GM12872 (cell line): ENCODE measurements around the gene TDP1.

Experiments used
- TF ChIP-seq, protein P1 (sequence below): IDR thresholded peaks from 3 replicates; pipeline ENCODE4 v1.5.1; 2011; ENCODE audit warnings: low read depth, mild to moderate bottlenecking, low read length, moderate library complexity; ENCODE audit not compliant: insufficient read depth

TDP1 gene

GRCh38 chr14:90056826-90057225, 101.1 kb downstream of the TDP1 start:
- TF ChIP-seq, protein P1, sequence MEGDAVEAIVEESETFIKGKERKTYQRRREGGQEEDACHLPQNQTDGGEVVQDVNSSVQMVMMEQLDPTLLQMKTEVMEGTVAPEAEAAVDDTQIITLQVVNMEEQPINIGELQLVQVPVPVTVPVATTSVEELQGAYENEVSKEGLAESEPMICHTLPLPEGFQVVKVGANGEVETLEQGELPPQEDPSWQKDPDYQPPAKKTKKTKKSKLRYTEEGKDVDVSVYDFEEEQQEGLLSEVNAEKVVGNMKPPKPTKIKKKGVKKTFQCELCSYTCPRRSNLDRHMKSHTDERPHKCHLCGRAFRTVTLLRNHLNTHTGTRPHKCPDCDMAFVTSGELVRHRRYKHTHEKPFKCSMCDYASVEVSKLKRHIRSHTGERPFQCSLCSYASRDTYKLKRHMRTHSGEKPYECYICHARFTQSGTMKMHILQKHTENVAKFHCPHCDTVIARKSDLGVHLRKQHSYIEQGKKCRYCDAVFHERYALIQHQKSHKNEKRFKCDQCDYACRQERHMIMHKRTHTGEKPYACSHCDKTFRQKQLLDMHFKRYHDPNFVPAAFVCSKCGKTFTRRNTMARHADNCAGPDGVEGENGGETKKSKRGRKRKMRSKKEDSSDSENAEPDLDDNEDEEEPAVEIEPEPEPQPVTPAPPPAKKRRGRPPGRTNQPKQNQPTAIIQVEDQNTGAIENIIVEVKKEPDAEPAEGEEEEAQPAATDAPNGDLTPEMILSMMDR: no peak

DNA sequence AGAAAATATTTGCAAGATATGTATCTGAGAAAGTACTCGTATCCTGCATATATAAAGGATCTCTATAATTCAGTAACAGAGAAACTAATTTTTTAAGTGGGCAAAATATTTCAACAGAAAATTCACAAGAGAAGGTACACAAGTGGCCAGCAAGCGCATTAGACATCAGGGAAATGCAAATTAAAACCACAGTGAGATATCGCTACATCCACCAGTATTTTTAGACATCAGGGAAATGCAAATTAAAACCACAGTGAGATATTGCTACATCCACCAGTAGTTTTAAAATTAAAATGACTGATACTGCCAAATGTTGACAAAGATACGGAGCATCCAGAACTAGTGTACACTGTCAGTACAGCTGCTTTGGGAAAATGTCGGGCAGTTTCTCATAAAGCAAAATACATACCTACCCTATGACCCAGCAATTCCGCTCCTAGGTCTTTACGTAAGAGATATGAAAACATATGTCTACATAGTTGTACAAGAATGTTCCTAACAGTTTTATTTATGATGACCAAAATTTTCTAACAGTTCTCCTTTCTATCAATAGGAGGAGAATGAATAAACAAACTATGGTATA, 103.2 kb downstream of the TDP1 start:
- TF ChIP-seq, protein P1: no peak

DNA sequence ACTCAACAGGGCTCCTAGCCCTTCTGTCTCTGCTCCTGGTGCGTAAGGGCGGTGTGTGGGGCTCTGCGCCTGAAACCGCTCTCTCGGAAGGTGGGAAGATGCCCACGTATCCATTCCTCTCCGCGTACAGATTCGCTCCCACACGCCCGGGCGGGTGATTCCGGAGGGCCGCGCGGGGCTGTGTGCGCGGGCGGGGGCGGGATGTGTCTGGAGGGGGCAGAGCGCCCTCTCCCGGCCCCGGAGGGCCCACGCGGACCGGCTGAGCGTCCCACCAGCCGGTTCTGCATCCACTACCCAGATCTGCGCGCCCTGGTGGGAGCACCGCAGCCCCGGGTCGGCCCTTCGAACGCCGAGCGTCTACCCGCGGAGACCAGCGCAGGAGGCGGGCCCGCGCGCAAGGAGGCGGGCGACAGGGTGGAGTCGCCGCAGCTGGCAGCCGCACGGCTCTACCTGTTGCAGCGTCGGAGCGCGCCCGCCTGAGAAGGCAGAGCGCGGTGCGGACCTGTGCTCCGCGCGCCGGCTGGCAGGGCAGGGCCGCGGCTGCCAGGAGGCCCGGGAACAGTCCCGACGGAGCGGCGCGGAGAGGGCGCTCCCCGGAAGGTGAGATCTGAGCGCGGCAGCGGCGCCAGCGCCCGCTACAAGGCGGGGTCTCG, 104.7 kb downstream of the TDP1 start:
- TF ChIP-seq, protein P1: peak; percentile 59

GRCh38 chr14:90060965-90061684, 105.4 kb downstream of the TDP1 start:
- TF ChIP-seq, protein P1: no peak

GRCh38 chr14:90061685-90062126, 106.0 kb downstream of the TDP1 start, which contains the start of gene KCNK13:
TSS of gene KCNK13 (plus strand) at chr14:90061994. CDS start at chr14:90062206, 212 bp downstream.
- TF ChIP-seq, protein P1: no peak

DNA sequence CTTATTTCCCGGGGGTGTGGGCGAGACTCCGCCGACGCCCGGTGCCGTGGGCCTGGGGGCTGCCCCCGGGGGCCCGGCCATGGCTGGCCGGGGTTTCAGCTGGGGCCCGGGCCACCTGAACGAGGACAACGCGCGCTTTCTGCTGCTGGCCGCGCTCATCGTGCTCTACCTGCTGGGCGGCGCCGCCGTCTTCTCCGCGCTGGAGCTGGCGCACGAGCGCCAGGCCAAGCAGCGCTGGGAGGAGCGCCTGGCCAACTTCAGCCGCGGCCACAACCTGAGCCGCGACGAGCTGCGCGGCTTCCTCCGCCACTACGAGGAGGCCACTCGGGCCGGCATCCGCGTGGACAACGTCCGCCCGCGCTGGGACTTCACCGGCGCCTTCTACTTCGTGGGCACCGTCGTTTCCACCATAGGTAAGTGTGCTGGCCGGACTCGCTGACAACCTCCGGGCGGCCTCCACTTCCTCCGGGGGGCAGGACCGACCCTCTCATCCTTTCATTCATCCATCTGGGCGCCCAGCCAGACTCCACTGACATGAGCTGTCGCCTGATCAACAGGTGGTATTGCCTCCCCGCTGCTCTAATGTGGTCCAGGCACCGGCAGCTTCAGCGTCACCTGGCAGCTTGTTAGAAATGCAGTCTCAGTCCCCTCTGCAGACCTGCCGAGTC, 106.5 kb downstream of the TDP1 start:
- TF ChIP-seq, protein P1: no peak
